Endothelial cell (in vitro differentiated cells): ENCODE measurements around the gene SPATA20. TPM values are rescaled to one million over a fixed set of nuclear protein-coding genes. Genes with fewer than 3 reads are reported as not detected.

Source experiments
- DNase-seq: peaks from one replicate; pipeline ENCODE4 v3.0.0; 2021; ENCODE audit warnings: low spot score
- H3K27ac Mint-ChIP-seq: one replicate; pipeline ENCODE4 v1.8.0; 2021; ENCODE audit warnings: mixed read lengths, inconsistent platforms; ENCODE audit not compliant: unreplicated experiment
- H3K27me3 Mint-ChIP-seq: one replicate; pipeline ENCODE4 v1.8.0; 2021; ENCODE audit warnings: mild to moderate bottlenecking, moderate library complexity, mixed read lengths, inconsistent platforms; ENCODE audit not compliant: unreplicated experiment
- H3K36me3 Mint-ChIP-seq: one replicate; pipeline ENCODE4 v1.8.0; 2021; ENCODE audit warnings: mild to moderate bottlenecking, low read depth, mixed read lengths, inconsistent platforms; ENCODE audit not compliant: unreplicated experiment
- H3K4me1 Mint-ChIP-seq: one replicate; pipeline ENCODE4 v1.8.0; 2021; ENCODE audit warnings: mild to moderate bottlenecking, mixed read lengths, inconsistent platforms; ENCODE audit not compliant: unreplicated experiment
- H3K4me3 Mint-ChIP-seq: one replicate; pipeline ENCODE4 v1.8.0; 2021; ENCODE audit warnings: mild to moderate bottlenecking, mixed read lengths, inconsistent platforms; ENCODE audit not compliant: unreplicated experiment
- H3K9me3 Mint-ChIP-seq: one replicate; pipeline ENCODE4 v1.8.0; 2021; ENCODE audit warnings: mixed read lengths, inconsistent platforms; ENCODE audit not compliant: unreplicated experiment
- CTCF ChIP-seq: fragments of 200-600 bp; sonication (generic); IDR thresholded peaks from one replicate; pipeline ENCODE4 v1.5.0; 2021; ENCODE audit warnings: antibody characterized with exemption; ENCODE audit not compliant: unreplicated experiment
- total RNA-seq: library from RNA; stranded (reverse); fragmentation: NEBNext Ultra II Directional; extraction: Animal tissue kit (Norgen Biotek cat#: 25700); gene quantifications from one replicate; pipeline ENCODE4 v1.2.1, GENCODE V29; 2021; ENCODE audit not compliant: unreplicated experiment

SPATA20 gene
- total RNA-seq, 1 donor from 2014 or later: 72.5 TPM

- H3K27ac Mint-ChIP-seq: no peak overlapping the region
- H3K9me3 Mint-ChIP-seq: no peaks in the 10 kb centered on the region
- peaks cover 14% of the 10 kb centered on the region for H3K4me1 Mint-ChIP-seq
- no peak for TF ChIP-seq CTCF
- no peak for DNase-seq
- peak overlapping the region; percentile 91 for H3K4me3 Mint-ChIP-seq
- H3K27me3 Mint-ChIP-seq: peaks cover 15% of the 10 kb centered on the region
- H3K36me3 Mint-ChIP-seq: no peaks in the 10 kb centered on the region
Observed at GRCh38 chr17:50508573-50509460, 38.2 kb upstream of the SPATA20 start.

DNA sequence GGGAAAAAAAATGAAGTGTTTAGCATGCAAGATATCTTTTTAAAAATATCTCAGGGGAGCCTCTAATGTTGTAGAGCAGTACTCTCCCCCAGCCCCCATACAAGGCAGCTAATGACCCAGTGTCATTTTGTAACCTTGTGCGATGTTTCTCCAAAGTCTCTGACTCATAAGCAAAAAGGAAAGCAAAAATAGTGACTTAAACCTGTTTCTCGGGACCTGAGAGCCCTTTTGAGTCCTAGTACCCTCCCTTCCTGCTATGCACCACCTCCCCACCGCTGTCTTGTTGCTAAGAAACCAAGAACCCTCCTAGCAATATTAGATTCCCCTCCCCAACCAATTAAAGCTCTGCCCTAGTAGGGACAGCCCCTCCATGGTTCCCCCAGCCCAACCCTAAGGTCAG is 35.9 kb upstream of the SPATA20 start:
- Mint-ChIP-seq H3K27ac (no peak overlapping the region), H3K4me1 (peaks cover 14% of the 10 kb centered on the region), H3K9me3 (no peaks in the 10 kb centered on the region), H3K27me3 (peaks cover 12% of the 10 kb centered on the region), H3K36me3 (no peaks in the 10 kb centered on the region), H3K4me3 (no peak overlapping the region)
- DNase-seq: no peak
- TF ChIP-seq CTCF: no peak

GRCh38 chr17:50513495-50513894 is 33.5 kb upstream of the SPATA20 start:
- Mint-ChIP-seq H3K27ac (no peak overlapping the region), H3K36me3 (no peaks in the 10 kb centered on the region), H3K9me3 (no peaks in the 10 kb centered on the region), H3K27me3 (peaks cover 9% of the 10 kb centered on the region), H3K4me1 (peaks cover 9% of the 10 kb centered on the region), H3K4me3 (no peak overlapping the region)
- no peak for DNase-seq
- TF ChIP-seq CTCF: no peak

DNA sequence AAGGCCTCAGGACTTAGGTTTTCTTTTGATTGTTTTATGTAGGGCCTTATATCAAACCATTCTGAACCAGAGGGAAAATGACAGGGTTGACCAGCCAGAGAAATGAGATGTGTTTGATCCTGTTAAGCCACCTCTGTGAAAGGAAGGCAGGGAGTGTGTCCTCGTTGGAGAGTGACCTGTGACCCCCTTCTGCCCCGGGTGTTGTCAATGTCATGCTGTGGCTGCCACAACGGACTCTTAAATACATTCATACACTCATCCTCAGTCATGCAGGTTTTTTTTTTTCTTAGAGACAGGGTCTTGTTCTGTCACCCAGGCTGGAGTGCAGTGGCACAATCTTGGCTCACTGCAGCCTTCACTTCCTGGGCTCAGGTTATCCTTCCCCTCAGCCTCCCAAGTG is 32.6 kb upstream of the SPATA20 start:
- DNase-seq: no peak
- no peak overlapping the region for H3K4me3 Mint-ChIP-seq
- H3K9me3 Mint-ChIP-seq: no peaks in the 10 kb centered on the region
- H3K4me1 Mint-ChIP-seq: peaks cover 7% of the 10 kb centered on the region
- H3K27me3 Mint-ChIP-seq: peaks cover 7% of the 10 kb centered on the region
- H3K27ac Mint-ChIP-seq: no peak overlapping the region
- no peak for TF ChIP-seq CTCF
- H3K36me3 Mint-ChIP-seq: no peaks in the 10 kb centered on the region
